Measurements from ENCODE around the gene CASD1.

- no peak for TF ChIP-seq CTCF (IDR thresholded peaks at IDR 0.05)
- TF ChIP-seq POLR2A (IDR thresholded peaks at IDR 0.05), result no peak
These were observed 25.8 kb upstream of the CASD1 start for GRCh38 chr7:94483843-94484242.

All from body of pancreas (tissue), 4 donors.